ENCODE measurements around the gene LARP4B.

DNA sequence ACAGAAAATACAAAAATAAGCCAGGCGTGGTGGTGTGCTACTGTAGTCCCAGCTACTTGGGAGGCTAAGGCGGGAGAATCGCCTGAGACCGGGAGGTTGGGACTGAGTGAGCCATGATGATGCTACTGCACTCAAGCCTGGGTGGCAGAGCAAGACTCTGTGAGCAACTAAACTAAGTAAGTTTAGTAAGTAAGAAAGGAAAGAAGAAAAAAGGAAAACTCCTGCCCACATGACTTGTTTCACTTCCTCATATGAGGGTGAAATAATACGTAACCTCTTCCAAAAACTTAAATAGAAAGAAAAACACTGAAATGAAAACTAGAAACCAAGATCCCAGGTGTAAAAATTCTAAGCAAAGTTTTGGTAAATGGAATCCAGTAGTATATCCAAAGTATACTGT lies 79.6 kb downstream of the LARP4B start:
- TF ChIP-seq POLR2A (IDR thresholded peaks at IDR 0.05) = no peak
- TF ChIP-seq POLR2AphosphoS5 (IDR thresholded peaks at IDR 0.05) = no peak
- TF ChIP-seq, protein P1, sequence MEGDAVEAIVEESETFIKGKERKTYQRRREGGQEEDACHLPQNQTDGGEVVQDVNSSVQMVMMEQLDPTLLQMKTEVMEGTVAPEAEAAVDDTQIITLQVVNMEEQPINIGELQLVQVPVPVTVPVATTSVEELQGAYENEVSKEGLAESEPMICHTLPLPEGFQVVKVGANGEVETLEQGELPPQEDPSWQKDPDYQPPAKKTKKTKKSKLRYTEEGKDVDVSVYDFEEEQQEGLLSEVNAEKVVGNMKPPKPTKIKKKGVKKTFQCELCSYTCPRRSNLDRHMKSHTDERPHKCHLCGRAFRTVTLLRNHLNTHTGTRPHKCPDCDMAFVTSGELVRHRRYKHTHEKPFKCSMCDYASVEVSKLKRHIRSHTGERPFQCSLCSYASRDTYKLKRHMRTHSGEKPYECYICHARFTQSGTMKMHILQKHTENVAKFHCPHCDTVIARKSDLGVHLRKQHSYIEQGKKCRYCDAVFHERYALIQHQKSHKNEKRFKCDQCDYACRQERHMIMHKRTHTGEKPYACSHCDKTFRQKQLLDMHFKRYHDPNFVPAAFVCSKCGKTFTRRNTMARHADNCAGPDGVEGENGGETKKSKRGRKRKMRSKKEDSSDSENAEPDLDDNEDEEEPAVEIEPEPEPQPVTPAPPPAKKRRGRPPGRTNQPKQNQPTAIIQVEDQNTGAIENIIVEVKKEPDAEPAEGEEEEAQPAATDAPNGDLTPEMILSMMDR (IDR thresholded peaks at IDR 0.05) = no peak

Measured in breast epithelium (tissue), 3 donors.